ENCODE data around the gene TRIM75.
"Not testable (repeated sequence)": the region's sequence is repeated elsewhere in the genome, so short reads cannot be mapped to it uniquely, and the experiment has no call there.

The TRIM75 gene

DNA sequence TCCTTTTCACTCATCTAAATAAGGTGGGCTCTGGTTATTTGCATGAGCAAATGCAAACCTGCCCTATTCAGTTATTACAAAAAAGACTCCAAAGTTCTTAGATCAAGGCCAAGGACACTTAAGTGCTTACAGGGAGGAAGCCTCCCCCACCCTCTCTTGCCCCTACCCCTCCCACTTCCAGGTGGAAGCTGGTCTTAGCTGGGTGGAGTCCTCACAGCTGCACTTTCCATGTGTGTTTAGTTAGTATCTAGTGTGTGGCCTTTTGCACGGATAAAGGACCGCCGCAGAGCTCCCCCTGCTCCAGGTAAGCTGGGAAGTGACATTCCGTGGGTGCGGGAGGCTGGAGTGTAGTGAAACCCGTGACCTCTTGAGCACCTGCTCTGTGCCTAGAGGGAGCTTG lies at the start of gene TRIM75:
Gene TRIM75, plus strand, starts transcription at position 222 of the 400 bp plus-strand sequence. CDS start 5,282 bp downstream, outside the sequence.
- DNase-seq (ENCODE audit: low read depth), result no peak

- no peak for DNase-seq (ENCODE audit: low read depth)
Measured at GRCh38 chr4:165005352-165005925, 48.2 kb upstream of the TRIM75 start.

DNA sequence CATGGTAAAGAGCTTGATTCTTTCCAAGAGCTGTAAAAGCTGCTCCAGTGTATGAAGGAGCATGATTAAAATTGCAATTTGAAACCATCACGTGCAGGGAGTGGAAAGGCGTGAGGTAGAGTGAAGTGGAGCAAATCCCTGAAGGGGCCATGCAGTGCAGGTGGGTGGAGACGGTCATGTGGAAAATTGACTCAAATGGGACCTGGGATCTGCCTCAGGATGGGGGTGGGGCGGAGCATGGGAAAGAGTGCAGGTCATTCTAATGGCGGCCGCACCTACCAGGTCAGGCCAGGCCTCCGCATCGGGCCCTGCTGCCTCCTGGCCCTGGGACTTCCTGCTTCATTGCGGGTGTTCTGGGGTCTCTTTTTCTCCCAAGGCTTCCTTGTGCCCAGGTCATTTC lies 47.2 kb upstream of the TRIM75 start:
- DNase-seq (ENCODE audit: low read depth), result no peak

DNA sequence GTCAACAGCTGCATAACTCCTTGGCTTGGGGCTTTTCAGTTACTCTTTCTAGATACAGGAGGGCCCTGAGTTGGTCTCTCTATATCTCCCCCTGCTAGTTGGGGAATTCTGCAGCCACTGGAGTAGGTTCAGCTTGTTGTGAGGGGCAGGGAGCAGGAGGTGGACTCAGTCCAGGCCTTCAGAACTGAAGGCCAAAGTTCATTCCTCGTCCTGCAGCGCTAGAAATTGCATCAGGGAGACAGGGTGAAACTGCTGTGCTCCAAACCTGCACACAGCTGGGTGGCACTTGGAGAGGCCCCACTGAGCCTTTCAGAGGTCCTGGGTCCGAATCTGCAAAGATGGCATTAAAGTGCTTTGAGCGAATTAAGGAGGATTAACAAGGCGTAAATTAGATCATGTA lies 46.8 kb upstream of the TRIM75 start:
- DNase-seq (ENCODE audit: low read depth), result no peak

DNA sequence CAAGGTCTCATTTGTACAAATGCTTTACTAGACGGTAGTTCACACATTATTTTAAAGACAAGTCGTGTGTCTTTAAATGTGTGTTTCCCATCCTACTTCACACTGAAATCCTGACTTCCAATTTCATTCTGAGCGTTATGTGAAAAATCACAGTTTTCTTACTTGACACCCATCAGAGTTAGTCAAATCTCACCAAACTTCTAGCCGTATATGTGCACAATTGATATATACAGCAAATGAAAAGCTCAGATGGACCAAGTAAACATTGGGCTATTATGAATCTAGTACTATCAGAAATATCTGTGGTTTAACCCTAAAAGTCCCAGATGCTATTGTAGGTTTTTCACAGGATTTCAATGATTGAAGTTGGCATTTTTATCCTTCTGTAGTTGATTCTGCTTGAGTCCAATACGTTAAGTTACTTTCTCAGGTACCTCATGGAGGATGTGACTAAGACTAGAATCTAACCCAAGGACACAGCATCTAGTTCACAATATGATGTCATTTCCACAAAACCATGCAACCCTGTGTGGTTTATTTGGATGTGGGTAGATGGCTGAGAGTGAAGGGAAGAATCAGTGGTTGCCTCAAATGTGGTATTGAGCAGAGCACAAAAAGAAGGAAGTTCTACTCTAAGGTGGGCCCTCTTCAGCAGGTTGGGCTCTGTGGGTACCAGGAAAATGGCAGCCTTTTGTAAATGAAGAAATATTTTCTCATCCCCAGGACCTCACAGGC lies 44.0 kb upstream of the TRIM75 start:
- DNase-seq (ENCODE audit: low read depth), result no peak

- DNase-seq (ENCODE audit: low read depth), result no peak
Measured at GRCh38 chr4:165010487-165010886, 43.2 kb upstream of the TRIM75 start.

GRCh38 chr4:165010991-165011390 lies 42.7 kb upstream of the TRIM75 start:
- no peak for DNase-seq (ENCODE audit: low read depth)

DNA sequence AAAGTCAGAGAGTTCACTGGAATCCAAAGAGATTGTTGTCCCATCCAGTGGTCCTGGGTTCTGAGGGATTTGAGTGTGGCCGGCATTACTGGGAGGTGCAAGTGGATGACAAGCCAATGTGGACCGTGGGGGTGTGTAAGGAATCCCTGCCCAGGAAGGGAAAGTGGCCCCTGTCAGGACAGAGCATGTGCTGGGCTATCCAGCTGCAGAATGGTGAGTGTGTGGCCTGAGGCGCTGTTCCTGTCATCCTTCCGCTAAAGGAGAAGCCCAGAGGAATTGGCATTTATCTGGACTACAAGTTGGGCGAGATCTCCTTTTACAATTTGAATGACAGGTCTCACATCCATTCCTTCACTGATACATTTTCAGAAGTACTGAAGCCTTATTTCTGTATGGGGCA lies 42.3 kb upstream of the TRIM75 start:
- DNase-seq (ENCODE audit: low read depth), result no peak

DNA sequence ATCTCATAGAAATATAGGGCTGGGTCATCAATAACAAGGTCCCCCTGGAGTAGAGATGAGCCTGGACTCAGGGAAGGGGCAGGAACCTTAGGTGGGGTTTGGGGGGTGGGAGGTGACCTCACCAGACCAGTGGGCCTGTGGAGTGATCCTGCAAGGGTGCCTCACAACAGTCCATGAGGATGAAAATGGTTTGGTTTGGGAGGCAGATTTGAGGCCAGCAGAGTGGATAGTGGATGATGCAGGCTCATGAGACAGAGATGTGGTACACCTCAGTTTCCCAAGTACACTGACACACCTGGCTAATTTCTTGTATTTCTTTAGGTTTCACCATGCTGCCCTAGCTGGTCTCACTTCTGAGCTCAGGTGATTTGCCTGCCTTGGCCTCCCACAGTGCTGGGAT lies 40.0 kb upstream of the TRIM75 start:
- no peak for DNase-seq (ENCODE audit: low read depth)

GRCh38 chr4:165016971-165017370 lies 36.7 kb upstream of the TRIM75 start:
- DNase-seq (ENCODE audit: low read depth), result no peak

GRCh38 chr4:165019995-165020394 lies 33.7 kb upstream of the TRIM75 start:
- DNase-seq (ENCODE audit: low read depth), result not testable (repeated sequence)

DNA sequence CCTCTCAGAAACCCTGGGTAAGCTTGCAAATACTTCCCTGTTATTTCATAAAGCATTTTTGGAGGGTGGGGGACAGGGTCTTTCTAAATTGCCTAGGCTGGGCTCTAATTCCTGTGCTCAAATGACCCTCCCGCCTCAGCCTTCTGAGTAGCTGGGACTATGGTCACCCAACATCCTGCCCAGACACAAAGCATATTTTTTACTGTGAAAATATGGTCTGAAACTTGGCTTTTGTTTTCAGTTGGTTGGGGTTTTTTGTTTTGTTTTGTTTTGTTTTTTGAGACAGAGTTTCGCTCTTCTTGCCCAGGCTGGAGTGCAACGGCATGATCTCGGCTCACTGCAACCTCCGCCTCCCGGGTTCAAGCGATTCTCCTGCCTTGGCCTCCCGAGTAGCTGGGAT lies 27.9 kb upstream of the TRIM75 start:
- DNase-seq (ENCODE audit: low read depth), result not testable (repeated sequence)

DNA sequence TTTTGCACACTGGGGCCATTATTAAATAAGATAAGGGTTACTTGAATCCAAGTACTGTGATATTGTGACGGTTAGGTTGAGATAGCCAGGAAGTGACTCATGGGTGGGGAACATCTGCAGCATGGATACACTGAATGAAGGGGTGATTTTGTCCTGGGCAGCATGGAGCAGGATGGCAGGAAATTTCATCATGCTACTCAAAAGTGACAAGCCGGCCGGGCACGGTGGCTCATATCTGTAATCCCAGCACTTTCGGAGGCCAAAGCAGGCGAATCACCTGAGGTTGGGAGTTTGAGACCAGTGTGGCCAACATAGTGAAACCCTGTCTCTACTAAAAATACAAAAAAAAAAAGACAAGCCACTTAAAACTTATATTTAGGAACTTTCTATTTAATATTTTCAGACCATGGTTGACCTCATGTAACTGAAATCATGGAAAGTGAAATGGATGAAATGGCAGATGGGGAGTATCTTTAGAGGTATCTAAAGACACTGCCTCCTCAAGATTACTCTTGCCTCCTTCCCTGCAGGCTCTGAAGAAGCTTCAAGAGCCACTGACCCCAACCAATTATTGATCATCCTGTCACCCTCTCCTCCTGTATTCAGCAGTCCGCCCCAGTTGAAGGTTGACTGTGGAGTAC lies 25.8 kb upstream of the TRIM75 start:
- DNase-seq (ENCODE audit: low read depth), result no peak

- DNase-seq (ENCODE audit: low read depth), result no peak
Measured at GRCh38 chr4:165031436-165032211, 22.0 kb upstream of the TRIM75 start, which contains the start of gene TRIM60. Gene TRIM60, plus strand, starts transcription at chr4:165031999. Its CDS starts 8,074 bp downstream, at chr4:165040073.

DNA sequence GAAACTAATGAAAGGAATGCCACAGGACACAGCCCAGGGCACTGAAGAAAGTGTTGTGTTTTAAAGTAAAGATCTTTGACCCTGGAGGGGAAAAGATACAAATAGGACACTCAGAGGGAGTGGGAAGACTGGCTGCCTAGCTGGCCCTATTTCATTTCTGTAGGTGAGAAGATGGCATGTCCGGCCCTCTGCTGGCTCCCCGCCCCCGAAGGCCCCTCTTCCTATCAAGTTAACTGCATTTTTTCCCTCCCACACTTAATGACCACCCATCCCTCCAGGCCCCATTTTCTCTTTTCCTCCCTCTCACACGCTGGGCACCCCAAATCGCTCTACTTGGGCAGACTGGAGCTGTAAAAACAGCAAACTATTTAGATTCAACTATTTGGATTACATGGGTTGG lies 5.5 kb upstream of the TRIM75 start:
- DNase-seq (ENCODE audit: low read depth), result no peak

DNA sequence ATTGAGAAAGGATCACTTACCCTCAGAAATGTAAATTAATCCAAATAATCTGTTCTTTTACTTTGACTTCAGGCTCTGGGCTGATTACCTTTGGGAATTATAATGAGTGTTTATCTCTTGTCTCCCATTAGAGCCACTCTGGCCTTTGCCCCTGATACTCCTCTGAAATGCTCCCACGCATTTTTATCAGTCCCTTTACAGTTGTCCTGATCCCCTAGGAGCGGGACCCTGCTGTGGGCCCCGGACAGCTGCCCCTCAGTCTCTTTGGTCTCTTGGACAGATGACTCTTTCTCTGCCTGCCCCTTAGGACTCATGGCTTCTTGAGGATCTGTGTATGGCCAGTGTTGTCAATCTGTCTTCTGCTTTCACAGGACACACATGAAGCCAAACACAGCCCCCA lies 1.0 kb upstream of the TRIM75 start:
- DNase-seq (ENCODE audit: low read depth), result no peak

GRCh38 chr4:165055601-165056000 lies 1.9 kb downstream of the TRIM75 start:
- no peak for DNase-seq (ENCODE audit: low read depth)

GRCh38 chr4:165058666-165059065 lies 5.0 kb downstream of the TRIM75 start:
- DNase-seq (ENCODE audit: low read depth), result no peak

- no peak for DNase-seq (ENCODE audit: low read depth)
Measured at GRCh38 chr4:165059386-165059785, 5.7 kb downstream of the TRIM75 start.

DNA sequence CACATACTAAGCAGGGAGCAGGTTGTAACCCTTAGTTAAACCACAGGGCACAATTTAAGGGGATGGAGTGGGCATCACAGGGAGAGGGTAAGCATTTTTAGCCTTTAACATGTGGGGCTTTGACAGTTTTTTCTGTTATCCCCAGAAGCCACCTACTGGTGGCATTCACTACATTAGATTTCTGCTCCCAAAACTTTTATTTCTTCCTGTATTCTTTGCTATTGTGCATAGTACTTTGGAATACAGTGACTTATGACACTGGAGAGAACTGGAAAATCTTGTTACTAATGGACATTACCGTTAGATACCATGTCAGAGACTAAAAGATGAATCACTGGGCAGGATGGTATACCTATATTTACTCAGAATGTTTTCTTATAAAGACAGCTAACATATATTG lies 7.3 kb downstream of the TRIM75 start:
- DNase-seq (ENCODE audit: low read depth), result no peak

- no peak for DNase-seq (ENCODE audit: low read depth)
Measured at GRCh38 chr4:165070560-165070959, 16.9 kb downstream of the TRIM75 start.

- not testable (repeated sequence) for DNase-seq (ENCODE audit: low read depth)
Measured at GRCh38 chr4:165073346-165073745, 19.7 kb downstream of the TRIM75 start.

All from stimulated activated CD8-positive, alpha-beta memory T cell treated with anti-CD3 and anti-CD28 coated beads, Interleukin-12 subunit alpha, Interleukin-12 subunit beta, amount 100 ng/mL, for 4 hours (primary cell).